HepG2 (cell line): Measurements from ENCODE around the gene CSDE1. TPM values are rescaled to one million over a fixed set of nuclear protein-coding genes. Genes with fewer than 3 reads are reported as not detected.
A peak's percentile ranks its signal among the peaks of the same experiment; 100 is the strongest.

ENCODE experiments used
- ASH2L ChIP-seq: fragments of 300-600, 200-600 bp; sonication (generic); IDR thresholded peaks from 2 replicates; pipeline ENCODE4 v1.7.0; 2017; ENCODE audit warnings: low read depth, mild to moderate bottlenecking, moderate library complexity, mixed read lengths, low read length; ENCODE audit not compliant: insufficient read length
- CSRNP1 ChIP-seq: sonication (generic); formaldehyde crosslinking; IDR thresholded peaks from 2 replicates; pipeline ENCODE4 v1.8.1; 2023; ENCODE audit warnings: mild to moderate bottlenecking, missing genetic modification reagents
- DR1 ChIP-seq: sonication (generic); formaldehyde crosslinking; IDR thresholded peaks from 2 replicates; pipeline ENCODE4 v1.8.0; 2021; ENCODE audit warnings: mild to moderate bottlenecking, missing genetic modification reagents, inconsistent platforms
- POLR2AphosphoS2 ChIP-seq: IDR thresholded peaks from 2 replicates; pipeline ENCODE4 v1.6.1; 2011; ENCODE audit warnings: low read depth, low read length, improper control_type of control experiment
- RELA ChIP-seq: sonication (generic); formaldehyde crosslinking; IDR thresholded peaks from 2 replicates; pipeline ENCODE4 v1.4.0; 2020; ENCODE audit warnings: missing genetic modification reagents
- SETDB1 ChIP-seq: sonication (generic); formaldehyde crosslinking; IDR thresholded peaks from 2 replicates; pipeline ENCODE4 v1.5.1; 2020; ENCODE audit warnings: missing genetic modification reagents, mild to moderate bottlenecking, borderline replicate concordance
- TAF1 ChIP-seq: sonication (generic); formaldehyde crosslinking; IDR thresholded peaks from 2 replicates; pipeline ENCODE4 v1.4.0; 2020; ENCODE audit warnings: missing genetic modification reagents
- YEATS2 ChIP-seq: sonication (generic); formaldehyde crosslinking; IDR thresholded peaks from 2 replicates; pipeline ENCODE4 v1.4.0; 2020; ENCODE audit warnings: missing genetic modification reagents, borderline replicate concordance
- ZFP36 ChIP-seq: fragments of 150-350 bp; IDR thresholded peaks from 2 replicates; pipeline ENCODE4 v1.6.1; 2018; ENCODE audit warnings: borderline replicate concordance, low read length, low read depth; ENCODE audit not compliant: partially characterized antibody
- ZHX2 ChIP-seq, 2 experiments: sonication (generic) in 1 of 2; formaldehyde crosslinking in 1 of 2; IDR thresholded peaks; 2 replicates each; pipeline versions ENCODE4 v1.6.1 to v1.9.0; 2014 to 2022; ENCODE audit warnings: antibody characterized with exemption in 1 of 2, borderline replicate concordance in 1 of 2, inconsistent platforms in 1 of 2, low read depth in 1 of 2, missing genetic modification reagents in 1 of 2
- ZNF335 ChIP-seq: sonication (generic); formaldehyde crosslinking; IDR thresholded peaks from 2 replicates; pipeline ENCODE4 v1.4.0; 2020; ENCODE audit warnings: missing genetic modification reagents
- ZNF503 ChIP-seq: sonication (generic); formaldehyde crosslinking; IDR thresholded peaks from 2 replicates; pipeline ENCODE4 v1.4.0; 2020; ENCODE audit warnings: missing genetic modification reagents
- ZNF550 ChIP-seq: sonication (generic); formaldehyde crosslinking; IDR thresholded peaks from 2 replicates; pipeline ENCODE4 v1.4.0; 2020; ENCODE audit warnings: mild to moderate bottlenecking, missing genetic modification reagents, borderline replicate concordance
- ZNF704 ChIP-seq: sonication (generic); formaldehyde crosslinking; IDR thresholded peaks from 2 replicates; pipeline ENCODE4 v1.8.1; 2023; ENCODE audit warnings: mild to moderate bottlenecking, inconsistent platforms, moderate library complexity, missing genetic modification reagents, borderline replicate concordance
- ZNF713 ChIP-seq: sonication (generic); formaldehyde crosslinking; IDR thresholded peaks from 2 replicates; pipeline ENCODE4 v1.4.0; 2020; ENCODE audit warnings: mild to moderate bottlenecking, missing genetic modification reagents
- polyA plus RNA-seq, 8 experiments: library from polyadenylated mRNA; depleted of rRNA in 3 of 8; stranded (reverse) in 7 of 8; unstranded in 1 of 8; fragments of >200 nt; fragmentation: Illumina TruSeq in 4 of 8; extraction: Trizol in 4 of 8; gene quantifications; 2 replicates each; pipeline versions ENCODE4 v1.2.1 to v1.2.3, GENCODE V29; 2011 to 2016; ENCODE audit warnings: low read depth in 4 of 8, missing spikeins in 1 of 8, mixed read lengths in 1 of 8; ENCODE audit not compliant: insufficient read depth in 1 of 8
- total RNA-seq, 5 experiments: library from RNA; depleted of rRNA; stranded (reverse); fragments of >200 nt; fragmentation: Illumina TruSeq; extraction: Trizol; gene quantifications; 2 replicates each; pipeline ENCODE4 v1.2.3, GENCODE V29; 2016; ENCODE audit warnings: low read depth in 1 of 5

CSDE1 gene
- total and polyA plus RNA-seq, 2 of the 13 experiments (the other 11 are each of a cell fraction or from before 2014, with no cell fraction given), result 150 to 313 TPM

- TF ChIP-seq ZNF704 (CRISPR knock-in tag) (no peak), TAF1 (CRISPR knock-in tag) (peak; percentile 92), ASH2L (peak; percentile 83), ZFP36 (no peak), SETDB1 (no peak), DR1 (CRISPR knock-in tag) (peak; percentile 44; the same call in 1 of the 2 replicates), YEATS2 (peak; percentile 92), CSRNP1 (CRISPR knock-in tag) (peak; percentile 92), RELA (0 out of 2 replicates have a peak, but pooled peaks have one; percentile 17), ZHX2 (IDR thresholded peaks at IDR 0.05; ENCODE audit: low read depth) (no peak), ZHX2 (CRISPR knock-in tag; IDR thresholded peaks at IDR 0.05; ENCODE audit: borderline replicate concordance) (no peak), ZNF503 (0 out of 2 replicates have a peak, but pooled peaks have one; percentile 42), ZNF335 (peak; percentile 84), ZNF550 (CRISPR knock-in tag) (no peak), ZNF713 (CRISPR knock-in tag) (no peak), POLR2AphosphoS2 (no peak)
Observed at GRCh38 chr1:114780344-114781226, 22.8 kb upstream of the CSDE1 start, which contains the start of gene SIKE1 (continued).
